Measurements from ENCODE around the gene FOXO4.

FOXO4 gene

DNA sequence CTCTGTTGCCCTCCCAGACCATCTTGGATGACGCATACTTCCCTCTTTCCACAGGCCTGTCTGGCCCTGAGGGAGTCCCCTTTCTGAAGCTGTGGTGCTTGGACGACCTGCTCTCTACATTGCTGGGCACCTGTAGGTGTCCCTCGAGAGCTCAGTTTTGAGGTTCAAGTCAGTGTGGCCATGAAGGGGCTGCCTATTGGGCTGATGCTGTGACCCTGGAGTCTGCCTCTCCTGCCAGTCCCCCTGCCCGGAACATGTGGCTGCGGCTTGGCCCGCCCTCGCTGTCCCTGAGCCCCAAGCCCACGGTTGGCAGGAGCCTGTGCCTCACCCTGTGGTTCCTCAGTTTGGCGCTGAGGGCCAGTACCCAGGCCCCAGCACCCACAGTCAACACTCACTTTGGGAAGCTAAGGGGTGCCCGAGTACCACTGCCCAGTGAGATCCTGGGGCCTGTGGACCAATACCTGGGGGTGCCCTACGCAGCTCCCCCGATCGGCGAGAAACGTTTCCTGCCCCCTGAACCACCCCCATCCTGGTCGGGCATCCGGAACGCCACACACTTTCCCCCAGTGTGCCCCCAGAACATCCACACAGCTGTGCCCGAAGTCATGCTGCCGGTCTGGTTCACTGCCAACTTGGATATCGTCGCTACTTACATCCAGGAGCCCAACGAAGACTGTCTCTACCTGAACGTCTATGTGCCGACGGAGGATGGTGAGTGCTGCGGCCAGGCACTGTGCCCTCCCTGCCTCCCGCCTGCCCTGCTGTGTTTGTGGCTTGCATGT is 52.0 kb downstream of the FOXO4 start:
- Histone ChIP-seq H3K4me3 (IDR thresholded peaks at IDR 0.05; ENCODE audit: insufficient read depth, low read depth, low read length) (no peak overlapping the region), H2AFZ (ENCODE audit: low read depth) (no peak overlapping the region), H3K27ac (no peak overlapping the region), H4K20me1 (ENCODE audit: insufficient read depth) (no peaks in the 10 kb centered on the region), H3K36me3 (ENCODE audit: insufficient read depth) (no peaks in the 10 kb centered on the region), H3K27me3 (ENCODE audit: insufficient read depth, low read depth) (no peaks in the 10 kb centered on the region), H3K4me1 (ENCODE audit: low read depth, poor library complexity, severe bottlenecking) (no peaks in the 10 kb centered on the region), H3K4me2 (no peak overlapping the region), H3K9ac (no peak overlapping the region), H3K79me2 (ENCODE audit: insufficient read depth, low read depth) (no peaks in the 10 kb centered on the region)
- TF ChIP-seq, protein P1, sequence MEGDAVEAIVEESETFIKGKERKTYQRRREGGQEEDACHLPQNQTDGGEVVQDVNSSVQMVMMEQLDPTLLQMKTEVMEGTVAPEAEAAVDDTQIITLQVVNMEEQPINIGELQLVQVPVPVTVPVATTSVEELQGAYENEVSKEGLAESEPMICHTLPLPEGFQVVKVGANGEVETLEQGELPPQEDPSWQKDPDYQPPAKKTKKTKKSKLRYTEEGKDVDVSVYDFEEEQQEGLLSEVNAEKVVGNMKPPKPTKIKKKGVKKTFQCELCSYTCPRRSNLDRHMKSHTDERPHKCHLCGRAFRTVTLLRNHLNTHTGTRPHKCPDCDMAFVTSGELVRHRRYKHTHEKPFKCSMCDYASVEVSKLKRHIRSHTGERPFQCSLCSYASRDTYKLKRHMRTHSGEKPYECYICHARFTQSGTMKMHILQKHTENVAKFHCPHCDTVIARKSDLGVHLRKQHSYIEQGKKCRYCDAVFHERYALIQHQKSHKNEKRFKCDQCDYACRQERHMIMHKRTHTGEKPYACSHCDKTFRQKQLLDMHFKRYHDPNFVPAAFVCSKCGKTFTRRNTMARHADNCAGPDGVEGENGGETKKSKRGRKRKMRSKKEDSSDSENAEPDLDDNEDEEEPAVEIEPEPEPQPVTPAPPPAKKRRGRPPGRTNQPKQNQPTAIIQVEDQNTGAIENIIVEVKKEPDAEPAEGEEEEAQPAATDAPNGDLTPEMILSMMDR (conservative IDR thresholded peaks at IDR 0.05; ENCODE audit: low read depth, low read length) = no peak

DNA sequence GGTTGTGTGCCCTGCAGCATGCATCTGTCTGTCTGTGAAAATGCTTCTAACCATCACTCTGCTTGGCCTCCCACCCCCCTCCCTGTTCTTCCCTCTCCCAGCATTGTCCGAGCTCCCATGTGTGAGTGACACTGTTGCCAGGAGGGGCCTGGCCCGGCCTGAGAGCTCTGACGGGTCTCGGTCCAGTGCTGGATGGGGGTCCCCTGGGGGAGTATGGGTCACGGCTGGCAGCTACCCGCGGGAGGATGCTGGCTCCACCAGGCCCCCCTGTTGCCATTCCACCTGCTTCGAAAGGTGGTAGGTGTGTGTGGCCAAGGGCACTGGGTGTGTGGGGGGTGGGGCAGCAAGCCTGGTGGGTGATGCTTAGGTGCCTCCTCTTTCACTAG is 52.6 kb downstream of the FOXO4 start:
- no peaks in the 10 kb centered on the region for H3K79me2 ChIP-seq (ENCODE audit: insufficient read depth, low read depth)
- TF ChIP-seq, protein P1 (conservative IDR thresholded peaks at IDR 0.05; ENCODE audit: low read depth, low read length) = no peak
- no peak overlapping the region for H3K4me3 ChIP-seq (IDR thresholded peaks at IDR 0.05; ENCODE audit: insufficient read depth, low read depth, low read length)
- no peaks in the 10 kb centered on the region for H4K20me1 ChIP-seq (ENCODE audit: insufficient read depth)
- H3K36me3 ChIP-seq (ENCODE audit: insufficient read depth) = no peaks in the 10 kb centered on the region
- no peak overlapping the region for H3K4me2 ChIP-seq
- no peak overlapping the region for H2AFZ ChIP-seq (ENCODE audit: low read depth)
- no peaks in the 10 kb centered on the region for H3K27me3 ChIP-seq (ENCODE audit: insufficient read depth, low read depth)
- no peak overlapping the region for H3K9ac ChIP-seq
- no peak overlapping the region for H3K27ac ChIP-seq
- no peaks in the 10 kb centered on the region for H3K4me1 ChIP-seq (ENCODE audit: low read depth, poor library complexity, severe bottlenecking)

DNA sequence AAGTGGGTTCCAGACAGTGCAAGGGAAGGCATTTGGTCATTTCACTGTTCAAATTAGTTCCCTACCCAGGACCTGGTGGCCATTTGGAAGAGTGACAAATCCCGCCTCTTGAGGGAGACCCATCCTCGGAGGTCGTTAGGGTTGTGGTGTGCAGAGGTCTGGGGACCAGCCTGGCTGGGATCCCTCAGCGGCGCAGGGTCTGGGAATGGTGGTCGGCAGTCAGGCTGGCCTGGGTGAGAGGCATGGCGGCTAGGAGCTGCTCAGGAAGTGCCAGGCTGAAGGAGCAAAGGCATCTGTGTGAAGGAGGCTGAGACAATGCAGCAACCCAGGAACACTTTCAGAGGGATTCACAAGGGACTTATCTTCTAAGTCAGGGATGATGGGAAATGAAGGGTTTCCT is 55.7 kb downstream of the FOXO4 start:
- no peaks in the 10 kb centered on the region for H3K79me2 ChIP-seq (ENCODE audit: insufficient read depth, low read depth)
- no peaks in the 10 kb centered on the region for H4K20me1 ChIP-seq (ENCODE audit: insufficient read depth)
- TF ChIP-seq, protein P1 (conservative IDR thresholded peaks at IDR 0.05; ENCODE audit: low read depth, low read length) = no peak
- H2AFZ ChIP-seq (ENCODE audit: low read depth) = no peak overlapping the region
- no peak overlapping the region for H3K4me3 ChIP-seq (IDR thresholded peaks at IDR 0.05; ENCODE audit: insufficient read depth, low read depth, low read length)
- no peaks in the 10 kb centered on the region for H3K36me3 ChIP-seq (ENCODE audit: insufficient read depth)
- H3K4me2 ChIP-seq = no peak overlapping the region
- H3K9ac ChIP-seq = no peak overlapping the region
- no peak overlapping the region for H3K27ac ChIP-seq
- H3K4me1 ChIP-seq (ENCODE audit: low read depth, poor library complexity, severe bottlenecking) = no peaks in the 10 kb centered on the region
- H3K27me3 ChIP-seq (ENCODE audit: insufficient read depth, low read depth) = no peaks in the 10 kb centered on the region

All from KMS-11 (cell line).